Skeletal muscle cell (primary cell): ENCODE data around the gene SYT13.
"Not testable (repeated sequence)": the region's sequence is repeated elsewhere in the genome, so short reads cannot be mapped to it uniquely, and the experiment has no call there.

Experiments
- DNase-seq: peaks from one replicate; pipeline ENCODE4 v3.0.0-alpha.2; 2010; ENCODE audit warnings: low read depth
- H3K4me3 ChIP-seq: 2 replicates; pipeline ENCODE4 v1.5.1; 2011; ENCODE audit warnings: low read depth, mild to moderate bottlenecking, control low read depth, low read length, moderate library complexity

SYT13 gene

DNA sequence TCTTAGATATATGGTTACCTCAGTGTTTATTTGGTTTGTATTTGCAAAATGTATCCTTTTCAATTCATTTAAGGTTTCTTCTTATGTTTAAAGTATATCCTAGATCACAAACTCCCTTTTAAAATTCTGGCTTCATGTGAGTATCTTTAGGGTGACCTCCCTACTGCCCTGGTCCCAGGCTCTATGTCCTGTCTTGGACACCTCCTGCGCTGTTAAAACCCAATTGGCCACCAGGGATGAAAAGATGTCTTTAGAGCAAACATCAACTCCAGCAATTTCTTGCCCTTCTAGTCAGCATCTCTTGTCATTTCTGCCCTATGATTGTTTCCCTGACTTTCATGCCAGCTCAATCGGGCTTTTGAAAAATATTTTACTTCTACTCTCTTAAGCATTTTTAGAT lies 28.8 kb upstream of the SYT13 start:
- no peak overlapping the region for H3K4me3 ChIP-seq
- no peak for DNase-seq

DNA sequence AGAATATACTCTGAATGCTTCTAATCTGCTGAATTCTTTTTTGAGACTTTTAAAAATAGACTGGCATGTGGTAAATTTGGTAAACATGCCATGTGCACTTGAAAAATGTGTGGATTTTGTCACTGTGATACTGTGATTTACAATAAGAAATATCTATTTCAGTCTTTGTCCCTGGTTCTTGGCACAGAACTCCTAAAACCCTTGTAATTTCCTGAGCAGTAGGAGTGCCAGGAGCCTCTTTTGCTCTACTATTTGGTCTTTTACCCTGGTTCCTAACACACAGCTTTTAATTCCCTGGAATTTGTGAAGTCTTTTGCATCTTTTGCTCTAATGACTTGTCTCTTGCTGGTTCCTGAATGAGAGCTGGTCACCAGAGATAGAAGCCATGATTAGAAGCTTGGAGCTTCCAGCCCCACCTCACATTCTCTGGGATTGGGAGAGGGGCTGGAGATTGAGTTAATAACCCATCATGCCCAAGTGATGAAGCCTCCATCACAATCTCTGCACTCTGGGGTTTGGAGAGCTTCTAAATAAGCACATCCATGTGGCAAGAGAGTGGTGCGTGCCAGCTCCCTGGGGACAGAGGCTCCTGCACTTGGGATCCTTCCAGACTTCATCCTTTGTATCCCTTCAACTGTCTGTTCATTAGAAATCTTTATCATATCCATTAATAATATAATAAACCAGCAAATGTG lies 27.2 kb upstream of the SYT13 start:
- no peak overlapping the region for H3K4me3 ChIP-seq
- DNase-seq = no peak

DNA sequence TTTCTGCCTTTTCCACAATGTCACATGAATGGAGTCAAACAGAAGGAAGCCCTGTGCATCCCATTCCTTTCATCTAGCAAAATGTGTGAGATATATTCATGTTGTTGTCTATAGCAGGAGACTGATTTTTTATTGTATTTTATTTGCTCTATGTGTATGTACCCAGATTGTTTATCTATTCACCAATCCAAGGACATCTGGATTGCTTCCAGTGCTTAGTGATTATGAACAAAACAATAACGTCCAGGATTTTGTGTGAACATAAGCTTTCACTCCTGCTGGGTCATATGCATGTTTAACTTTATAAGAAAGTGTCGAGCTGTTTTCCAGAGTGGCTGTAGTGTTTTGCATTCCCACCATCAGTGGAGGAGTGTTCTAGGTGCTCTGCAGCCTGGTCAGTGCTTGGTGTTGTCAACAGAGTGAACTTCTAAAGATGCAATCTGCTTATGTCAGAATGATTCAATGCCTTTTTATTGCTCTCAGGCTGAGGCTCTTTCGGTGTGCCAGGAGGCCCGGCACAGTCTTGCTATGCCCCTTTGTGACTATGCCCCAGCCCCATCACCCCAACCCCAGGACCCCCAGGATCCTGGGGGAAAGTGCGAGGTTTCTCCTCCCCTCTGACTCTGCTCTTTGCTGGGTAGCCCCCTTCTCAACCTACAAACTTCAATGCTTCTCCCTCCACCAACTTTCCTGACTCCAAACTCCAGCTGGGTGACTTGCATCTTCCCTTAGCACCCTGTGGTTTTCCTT lies 19.9 kb upstream of the SYT13 start:
- no peak for DNase-seq
- H3K4me3 ChIP-seq = no peak overlapping the region

DNA sequence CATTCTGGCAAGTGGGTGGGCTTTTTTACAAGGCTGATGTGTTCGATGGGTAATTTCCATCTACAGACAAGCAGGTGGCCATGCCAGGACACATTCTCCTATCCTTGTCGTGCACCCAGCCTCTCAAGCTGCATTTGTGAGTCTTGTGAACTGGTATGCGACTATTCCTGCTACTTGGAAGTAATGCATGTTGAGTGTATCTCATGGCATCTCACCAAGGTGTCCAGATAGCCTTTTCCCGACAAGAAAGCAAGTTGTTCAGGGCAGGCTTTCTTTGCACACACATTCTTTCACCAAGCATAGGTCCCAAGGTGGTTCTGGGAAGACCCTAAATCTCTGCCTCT lies 18.8 kb upstream of the SYT13 start:
- DNase-seq = no peak
- H3K4me3 ChIP-seq = no peak overlapping the region

DNA sequence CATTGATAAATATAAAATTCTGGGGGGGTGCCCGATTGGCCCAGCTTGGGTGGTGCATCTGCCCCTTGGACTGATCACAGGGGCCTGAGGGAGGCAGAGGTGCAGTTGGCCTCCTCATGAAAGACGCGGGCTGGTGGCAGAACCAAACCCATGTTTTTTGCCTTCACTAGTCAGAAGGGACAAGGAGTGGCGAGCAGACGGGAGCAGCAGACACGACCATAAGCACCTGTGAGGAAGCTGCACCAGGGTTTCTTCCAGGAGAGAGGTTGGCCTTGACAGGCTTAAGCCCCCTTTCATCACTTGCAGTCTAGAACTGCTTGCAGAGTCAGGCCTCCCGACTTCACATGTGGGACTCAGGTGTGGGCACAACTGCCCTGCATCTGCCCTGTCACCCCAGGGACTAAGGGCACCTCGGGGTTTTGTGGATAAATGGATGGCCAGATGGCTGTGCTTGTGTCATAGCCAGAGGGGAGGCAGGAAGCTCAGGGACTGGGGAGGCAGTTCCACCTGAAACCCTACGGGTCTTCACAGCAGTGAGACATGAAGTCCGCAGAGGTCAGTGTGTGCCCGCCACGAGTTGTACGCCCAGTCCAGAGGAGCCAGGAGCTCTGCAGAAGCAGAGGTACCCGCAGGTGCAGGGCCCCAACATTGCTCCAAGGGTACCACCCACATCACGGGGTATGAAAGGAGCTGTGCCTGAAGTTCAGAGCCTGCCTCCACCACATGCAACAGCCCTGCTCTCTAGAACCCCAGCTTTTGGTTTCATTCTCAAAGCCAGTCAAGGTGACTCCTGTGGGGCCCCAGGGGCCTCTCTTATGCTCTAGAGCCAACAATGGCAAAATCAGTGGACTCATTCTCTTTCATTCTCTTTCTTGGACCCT lies 18.2 kb upstream of the SYT13 start:
- no peak overlapping the region for H3K4me3 ChIP-seq
- no peak for DNase-seq

DNA sequence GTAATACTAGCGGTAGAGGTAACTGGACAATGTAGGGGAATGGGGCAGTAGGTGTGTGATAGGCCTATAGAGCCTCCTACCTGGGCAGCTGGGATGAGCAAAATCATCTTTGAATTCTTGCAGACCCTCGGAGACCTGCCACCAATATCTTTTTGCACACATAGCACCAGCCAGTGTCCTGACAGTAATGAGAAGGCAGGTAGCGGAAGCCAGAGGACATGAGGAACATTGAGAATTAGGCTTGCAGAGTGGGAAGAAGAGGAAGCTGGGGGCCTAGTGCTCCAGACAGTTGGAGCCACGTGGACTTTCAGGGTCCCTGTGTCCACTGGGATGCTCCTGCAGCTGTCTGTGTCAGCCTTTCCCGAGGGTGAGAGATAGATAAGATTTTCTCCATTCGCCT lies 17.2 kb upstream of the SYT13 start:
- DNase-seq = no peak

DNA sequence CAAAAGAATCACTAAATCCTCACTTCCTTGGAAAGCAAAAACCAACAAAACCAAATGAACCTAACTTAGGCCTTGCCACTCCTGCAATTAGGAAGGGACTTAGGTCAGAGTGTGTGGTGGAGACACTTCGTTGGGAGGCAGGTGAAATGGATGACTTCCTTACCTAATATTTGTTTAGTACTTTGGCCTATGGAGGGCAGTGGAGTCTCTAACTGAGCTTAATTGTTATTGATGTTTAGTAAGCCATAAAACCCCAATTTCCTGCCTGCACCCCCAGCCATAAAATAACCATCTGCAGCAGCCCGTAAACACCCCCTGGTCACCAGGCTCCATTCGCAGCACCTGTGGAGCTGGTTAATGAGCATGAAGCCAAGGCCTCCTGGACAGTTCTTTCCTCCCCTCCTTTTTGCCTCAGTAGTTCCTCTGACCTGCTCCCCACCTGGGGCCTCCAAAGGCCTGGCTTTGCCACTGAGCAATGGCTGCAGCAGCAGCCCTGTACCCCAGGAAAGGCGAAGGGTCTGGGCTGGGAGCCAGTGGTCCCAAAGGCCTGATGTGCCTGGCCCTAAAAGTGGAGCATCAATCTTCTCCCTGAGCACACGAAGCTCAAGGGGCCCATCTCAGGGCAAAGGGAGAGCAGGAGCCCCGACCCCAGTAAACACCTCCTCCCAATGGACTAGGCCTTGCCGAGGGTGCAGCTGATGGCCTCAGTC lies 15.6 kb upstream of the SYT13 start:
- H3K4me3 ChIP-seq = no peak overlapping the region
- no peak for DNase-seq

More for the DNA sequence above, 17.2 kb upstream of the SYT13 start:
- no peak overlapping the region for H3K4me3 ChIP-seq

DNA sequence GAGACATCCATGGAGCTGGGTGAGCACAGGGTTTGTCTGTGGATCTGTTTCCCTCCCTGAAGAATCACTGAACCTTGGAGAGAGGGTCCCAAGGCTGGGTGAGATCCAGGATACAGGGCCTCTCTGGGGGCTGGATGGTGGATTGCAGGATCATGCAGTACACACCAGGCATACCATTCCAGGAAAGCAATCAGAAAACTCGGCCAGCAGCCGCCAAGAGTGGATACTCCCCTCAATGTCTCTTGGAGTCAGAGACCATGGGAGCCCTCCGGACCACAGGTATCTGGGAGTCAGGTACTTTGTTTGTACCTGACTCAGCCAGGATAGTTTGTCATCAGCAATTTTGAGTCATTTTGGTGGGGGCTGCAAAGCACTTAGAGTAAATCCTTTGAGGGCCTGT lies 14.6 kb upstream of the SYT13 start:
- no peak overlapping the region for H3K4me3 ChIP-seq
- DNase-seq = no peak

DNA sequence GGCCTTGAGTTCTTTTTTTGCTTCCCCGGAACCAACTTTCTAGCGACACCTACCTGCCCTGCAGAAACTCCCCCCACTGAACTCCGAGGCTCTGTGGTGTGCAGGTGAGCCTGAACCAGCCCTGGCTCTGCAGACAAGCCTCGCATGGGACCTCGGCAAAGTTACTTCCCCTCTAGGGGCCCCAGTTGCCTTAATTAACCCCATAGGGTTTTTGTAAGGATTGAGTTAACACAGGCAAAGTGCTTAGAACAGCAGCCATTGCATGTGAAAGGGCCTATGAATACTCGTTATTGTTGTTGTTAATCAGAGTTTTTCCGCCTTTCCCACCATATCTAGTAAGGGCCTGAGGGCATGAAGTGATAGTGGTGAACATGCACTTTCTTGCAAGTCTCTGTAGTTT lies 12.6 kb upstream of the SYT13 start:
- H3K4me3 ChIP-seq = no peak overlapping the region
- no peak for DNase-seq

DNA sequence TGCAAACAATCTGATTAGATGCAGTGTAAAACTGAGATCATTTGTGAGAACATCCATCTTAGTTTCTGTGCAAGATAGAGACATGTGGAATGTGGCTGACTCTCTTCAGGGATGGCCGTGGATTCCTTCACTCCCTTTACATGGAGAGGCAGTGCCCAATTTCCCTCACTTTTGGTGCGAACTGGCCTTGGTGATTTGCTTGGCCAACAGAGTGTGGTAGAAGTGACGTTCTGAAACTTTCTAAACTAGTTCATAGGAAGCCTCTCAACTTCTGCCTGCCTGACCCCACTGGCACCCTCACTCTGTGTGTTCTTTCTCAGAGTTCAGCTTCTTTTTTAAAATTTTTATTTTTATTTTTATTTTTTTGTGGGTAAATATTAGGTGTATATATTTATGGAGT lies 9.9 kb upstream of the SYT13 start:
- DNase-seq = no peak
- no peak overlapping the region for H3K4me3 ChIP-seq

DNA sequence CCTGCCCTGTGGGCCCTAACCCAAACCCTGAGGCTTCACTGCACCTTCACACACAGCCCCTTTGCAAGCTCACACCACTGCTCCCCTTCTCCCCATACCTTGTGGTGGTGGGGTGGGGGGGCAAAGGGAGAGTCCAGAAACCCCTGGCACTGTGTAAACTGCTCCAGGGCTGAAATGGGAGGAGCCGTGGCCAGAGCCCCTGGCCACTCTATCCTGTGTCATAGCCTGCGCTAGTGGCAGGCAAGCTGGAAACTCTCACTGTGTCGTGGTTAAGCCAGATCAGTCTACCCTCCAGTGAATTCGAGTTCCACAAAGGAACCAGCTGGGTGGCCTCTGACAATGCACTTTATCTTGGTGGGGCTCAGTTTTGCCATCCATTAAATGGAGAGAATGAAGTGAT lies 8.4 kb upstream of the SYT13 start:
- H3K4me3 ChIP-seq = no peak overlapping the region
- no peak for DNase-seq

DNA sequence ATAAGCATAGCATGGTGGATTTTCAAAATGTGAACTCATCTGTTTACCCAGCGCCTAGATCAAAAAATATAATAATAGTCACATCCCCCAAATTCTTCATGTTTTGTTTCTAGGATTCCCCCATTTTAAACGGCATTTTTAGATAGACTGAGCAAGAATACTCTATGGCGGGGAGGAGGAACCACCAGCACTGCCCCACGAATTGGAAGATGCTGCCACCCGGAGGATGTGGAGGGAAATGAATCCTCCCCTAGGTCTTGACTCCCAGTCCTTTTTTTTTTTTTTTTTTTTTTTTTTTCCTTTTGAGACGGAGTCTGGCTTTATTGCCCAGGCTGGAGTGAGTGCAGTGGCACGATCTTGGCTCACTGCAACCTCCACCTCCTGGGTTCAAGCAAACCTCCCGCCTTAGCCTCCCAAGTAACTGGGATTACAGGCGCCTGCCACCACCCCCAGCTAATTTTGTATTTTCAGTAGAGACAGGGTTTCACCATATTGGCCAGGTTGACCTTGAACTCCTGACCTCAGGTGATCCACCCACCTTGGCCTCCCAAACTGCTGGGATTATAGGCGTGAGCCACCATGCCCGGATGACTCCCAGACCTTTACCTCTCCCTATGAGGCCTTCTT lies 7.5 kb upstream of the SYT13 start:
- H3K4me3 ChIP-seq = not testable (repeated sequence)
- peak; percentile 39 for DNase-seq

DNA sequence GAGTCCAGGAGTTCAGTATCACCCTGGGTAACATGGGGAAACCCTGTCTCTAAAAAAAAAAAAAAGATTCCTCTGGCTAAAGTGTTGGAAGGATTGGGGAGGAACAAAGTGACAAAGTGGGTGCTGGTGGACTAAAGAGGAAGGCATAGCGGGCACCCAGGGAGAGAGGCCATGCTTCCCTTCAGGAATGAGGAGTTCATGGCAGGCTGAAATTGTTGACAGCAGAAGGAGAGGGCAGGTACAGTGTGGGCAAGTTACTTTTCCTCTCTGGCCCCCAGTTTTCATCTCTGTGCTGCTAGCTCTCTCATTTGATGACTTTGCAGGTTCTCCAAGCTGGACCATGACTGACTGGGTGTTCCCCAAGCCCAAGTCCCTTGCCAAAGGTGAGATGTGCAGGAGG lies 4.4 kb upstream of the SYT13 start:
- no peak overlapping the region for H3K4me3 ChIP-seq
- DNase-seq = no peak

DNA sequence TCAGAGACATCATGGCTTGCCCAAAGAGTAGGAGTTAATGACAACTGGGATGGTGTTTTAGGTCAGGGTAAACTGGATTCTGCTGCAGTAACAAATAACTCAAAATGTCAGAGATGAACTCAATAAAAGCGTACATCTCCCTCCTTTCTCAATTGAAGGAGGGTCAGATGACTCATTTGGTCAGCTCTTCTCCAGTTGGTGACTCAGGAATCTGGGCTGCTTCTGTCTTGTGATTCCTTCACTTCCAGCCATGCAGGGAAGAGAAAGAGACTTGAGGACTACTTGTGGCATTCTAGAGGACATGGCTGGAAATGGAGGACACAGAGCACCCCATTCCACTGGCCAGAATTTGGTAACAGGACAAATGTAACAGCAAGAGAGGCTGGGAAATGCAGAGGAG lies 3.2 kb upstream of the SYT13 start:
- DNase-seq = peak; percentile 29
- no peak overlapping the region for H3K4me3 ChIP-seq

DNA sequence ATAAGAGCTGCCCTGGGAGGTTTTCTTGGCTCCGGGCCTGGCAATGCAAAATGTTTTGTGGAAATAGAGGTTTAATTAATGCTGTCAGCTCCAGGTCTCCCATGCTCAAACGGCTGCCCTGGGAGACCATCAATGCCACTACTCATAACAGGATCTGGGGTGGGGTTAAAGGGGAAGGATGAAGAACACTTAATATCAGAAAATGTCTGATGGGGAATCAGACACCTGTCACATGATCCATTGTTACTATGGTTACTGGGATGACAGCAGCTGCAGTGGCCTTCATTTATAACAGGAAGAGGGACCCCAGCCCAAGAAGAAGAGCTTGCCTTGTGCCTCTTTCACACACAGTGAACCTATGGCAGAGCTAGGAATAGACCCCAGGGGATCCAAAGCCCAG lies 2.2 kb upstream of the SYT13 start:
- H3K4me3 ChIP-seq = no peak overlapping the region
- DNase-seq = no peak

DNA sequence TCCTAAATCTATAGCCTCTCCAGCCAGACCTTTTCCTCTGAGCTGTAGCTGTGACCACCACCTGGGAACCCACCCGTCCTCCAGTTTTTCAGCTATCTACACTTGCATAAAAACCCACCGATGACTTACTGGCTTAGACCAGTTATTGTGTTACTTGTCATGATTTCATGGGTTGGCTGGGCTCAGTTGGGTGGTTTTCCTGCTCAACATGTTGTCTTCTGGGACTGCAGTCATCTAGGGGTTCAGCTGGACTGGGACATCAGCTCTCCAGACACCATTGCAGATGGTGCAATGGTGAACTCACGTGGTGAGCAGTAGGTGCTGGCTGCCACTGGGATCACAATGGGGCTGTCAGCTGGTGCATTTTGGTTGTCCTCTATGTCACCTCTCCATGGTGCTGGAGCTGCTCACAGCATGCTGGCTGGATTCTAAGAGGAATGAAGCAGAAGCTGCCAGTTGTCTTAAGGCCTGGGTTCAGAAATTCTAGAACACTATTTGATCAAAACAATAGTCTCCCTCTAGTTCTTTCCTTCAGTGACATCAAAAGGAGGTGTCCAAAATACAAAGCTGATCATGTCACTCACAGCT lies 1.3 kb upstream of the SYT13 start:
- H3K4me3 ChIP-seq = no peak overlapping the region
- no peak for DNase-seq

DNA sequence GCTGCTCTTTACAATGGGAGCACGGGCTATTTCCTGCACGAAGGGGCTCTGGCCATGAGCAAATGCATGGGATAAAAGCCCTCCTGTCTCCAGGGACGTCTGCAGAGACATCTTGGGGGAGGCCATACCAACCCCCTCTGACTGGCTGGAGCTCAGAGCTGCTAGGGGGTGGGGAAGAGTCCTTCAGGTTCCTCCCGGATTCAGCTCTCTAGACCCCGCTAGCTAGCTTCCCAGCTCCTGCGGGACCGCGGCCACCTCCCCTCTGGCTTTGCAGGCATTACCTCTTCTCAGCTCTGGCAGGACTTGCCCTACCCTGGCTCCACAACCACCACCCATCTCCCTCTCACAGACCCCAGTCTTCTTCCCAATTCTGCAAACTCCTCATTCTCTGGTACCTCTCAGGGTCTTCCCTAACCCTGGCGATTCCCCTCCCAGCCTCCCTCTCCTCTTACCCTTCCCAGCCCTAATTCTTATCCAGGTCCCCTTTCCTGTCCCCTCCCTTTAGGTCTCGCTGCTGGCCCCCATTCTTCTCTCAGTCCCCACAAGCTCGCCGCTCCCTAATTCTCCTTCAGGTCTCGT lies 802 bp downstream of the SYT13 start:
- DNase-seq = no peak
- H3K4me3 ChIP-seq = no peak overlapping the region

DNA sequence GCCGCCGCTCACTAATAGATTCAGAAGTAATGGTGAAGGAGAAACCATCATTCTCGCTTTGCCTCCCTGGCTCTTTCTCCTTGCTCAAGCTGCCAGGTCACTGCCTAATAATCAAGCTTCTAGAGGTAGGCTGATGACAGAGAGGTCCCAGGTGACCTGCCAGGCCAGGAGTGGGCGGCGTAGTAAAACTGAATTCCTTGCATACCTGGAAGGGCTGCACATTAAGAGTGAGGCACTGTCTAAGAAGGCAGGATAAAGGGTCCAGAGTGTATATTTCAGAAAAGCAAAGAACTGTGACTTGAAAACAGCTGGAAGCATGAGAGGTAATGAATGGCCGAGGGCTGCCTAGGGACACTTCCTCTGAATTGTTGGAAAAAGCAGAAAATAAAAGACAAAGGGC lies 4.1 kb downstream of the SYT13 start:
- DNase-seq = no peak
- H3K4me3 ChIP-seq = no peak overlapping the region

DNA sequence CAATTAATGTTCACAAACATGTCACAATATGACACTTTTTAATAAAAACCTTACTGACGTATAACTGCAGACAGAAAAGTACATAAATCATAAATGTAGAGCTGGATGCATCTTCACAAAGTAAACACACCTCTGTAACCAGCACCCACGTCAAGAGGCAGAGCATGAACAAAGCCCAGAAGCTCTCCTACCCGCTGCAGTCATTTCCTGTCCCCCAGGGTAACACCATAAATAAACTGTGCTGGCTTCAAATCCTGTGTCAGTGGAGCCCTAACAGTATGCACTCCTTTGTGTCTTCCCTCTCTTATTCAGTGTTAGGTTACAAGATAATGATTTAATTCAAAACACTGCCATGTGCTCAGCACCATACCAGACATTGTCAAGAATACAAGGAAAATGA lies 5.7 kb downstream of the SYT13 start:
- no peak for DNase-seq
- H3K4me3 ChIP-seq = no peak overlapping the region
